Skeletal muscle satellite cell (primary cell): ENCODE measurements around the gene WDR75. TPM values are rescaled to one million over a fixed set of nuclear protein-coding genes. Genes with fewer than 3 reads are reported as not detected.

ENCODE experiments used
- H3K27me3 ChIP-seq: 2 replicates; pipeline ENCODE4 v1.7.0; 2013; ENCODE audit warnings: low read length; ENCODE audit not compliant: control insufficient read depth, insufficient read depth
- H3K36me3 ChIP-seq: 2 replicates; pipeline ENCODE4 v1.7.0; 2013; ENCODE audit warnings: mild to moderate bottlenecking, control low read depth, low read length; ENCODE audit not compliant: insufficient read depth
- H3K4me1 ChIP-seq: 2 replicates; pipeline ENCODE4 v1.7.0; 2013; ENCODE audit warnings: low read length; ENCODE audit not compliant: control insufficient read depth, insufficient read depth
- H3K4me2 ChIP-seq: 2 replicates; pipeline ENCODE4 v1.7.0; 2013; ENCODE audit warnings: mild to moderate bottlenecking, low read length
- H3K4me3 ChIP-seq: 2 replicates; pipeline ENCODE4 v1.7.0; 2013; ENCODE audit warnings: low read length
- H3K9ac ChIP-seq: 2 replicates; pipeline ENCODE4 v1.7.0; 2013; ENCODE audit warnings: mild to moderate bottlenecking, low read depth, low read length, moderate library complexity
- H3K9me3 ChIP-seq: replicated peaks from 2 replicates; pipeline ENCODE4 v1.7.0; 2013; ENCODE audit warnings: mild to moderate bottlenecking, control low read depth, low read length
- total RNA-seq: library from RNA; depleted of rRNA; stranded (reverse); fragments of >200 nt; gene quantifications from 2 replicates; pipeline ENCODE4 v1.2.3, GENCODE V29; 2012; rRNA removed

Gene WDR75
- total RNA-seq: 67.1 and 69.0 TPM in 2 replicates

DNA sequence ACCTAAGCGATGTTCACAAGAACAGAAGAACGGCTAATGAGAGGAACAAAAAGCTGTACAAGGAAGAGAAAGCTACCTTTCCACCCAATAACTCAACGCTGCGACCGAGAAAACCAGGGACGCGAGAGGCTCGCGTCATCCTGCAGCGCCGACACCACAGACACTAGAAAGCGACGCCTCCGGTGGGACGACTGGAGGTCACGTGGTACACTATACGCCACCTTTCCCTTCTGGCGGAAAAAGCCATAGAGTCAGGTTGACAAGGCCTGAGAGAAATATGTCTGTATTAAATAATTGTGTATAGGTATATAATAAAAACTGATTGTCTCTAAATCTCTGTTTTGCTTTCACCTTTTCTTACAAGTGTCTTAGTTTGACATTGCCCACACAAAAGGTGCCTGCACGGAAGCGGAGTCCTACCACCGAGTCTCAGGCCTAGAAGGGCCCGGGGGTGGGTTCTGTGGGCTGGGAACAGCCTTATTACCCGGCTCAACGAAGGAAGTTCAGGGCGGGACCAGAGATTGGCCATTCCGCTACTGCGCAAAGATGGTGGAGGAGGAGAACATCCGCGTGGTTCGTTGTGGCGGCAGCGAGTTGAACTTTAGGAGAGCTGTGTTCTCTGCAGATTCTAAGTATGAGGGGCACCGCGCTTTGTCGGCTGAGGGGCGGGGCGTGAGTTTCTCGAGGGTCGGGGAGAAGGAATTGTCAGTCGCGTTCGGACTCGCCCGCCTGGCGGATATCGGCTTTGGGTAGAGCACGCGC lies at the start of gene WDR75:
WDR75 (plus strand) TSS at position 528 of the 762 bp plus-strand sequence; CDS start at position 547, 19 bp downstream.
- Histone ChIP-seq H3K9me3 (no peaks in the 10 kb centered on the region), H3K4me1 (peaks cover 22% of the 10 kb centered on the region), H3K27me3 (no peaks in the 10 kb centered on the region)

GRCh38 chr2:189393440-189394111 lies 47.7 kb upstream of the WDR75 start:
- Histone ChIP-seq H3K4me1 (peaks cover 37% of the 10 kb centered on the region), H3K9me3 (peaks cover 5% of the 10 kb centered on the region), H3K36me3 (no peaks in the 10 kb centered on the region), H3K9ac (peak overlapping the region; percentile 35), H3K4me2 (peak overlapping the region; percentile 68), H3K4me3 (peak overlapping the region; percentile 22), H3K27me3 (no peaks in the 10 kb centered on the region)

More for the DNA sequence above, at the start of gene WDR75:
- Histone ChIP-seq H3K36me3 (peaks cover 7% of the 10 kb centered on the region), H3K4me2 (peak within 1 kb of the TSS; percentile 96), H3K9ac (peak within 1 kb of the TSS; percentile 88), H3K4me3 (peak within 1 kb of the TSS; percentile 74)

GRCh38 chr2:189394525-189394924 lies 46.7 kb upstream of the WDR75 start:
- Histone ChIP-seq H3K9ac (no peak overlapping the region), H3K4me2 (no peak overlapping the region), H3K27me3 (no peaks in the 10 kb centered on the region), H3K36me3 (no peaks in the 10 kb centered on the region), H3K4me3 (no peak overlapping the region), H3K4me1 (peaks cover 37% of the 10 kb centered on the region), H3K9me3 (peaks cover 5% of the 10 kb centered on the region)

DNA sequence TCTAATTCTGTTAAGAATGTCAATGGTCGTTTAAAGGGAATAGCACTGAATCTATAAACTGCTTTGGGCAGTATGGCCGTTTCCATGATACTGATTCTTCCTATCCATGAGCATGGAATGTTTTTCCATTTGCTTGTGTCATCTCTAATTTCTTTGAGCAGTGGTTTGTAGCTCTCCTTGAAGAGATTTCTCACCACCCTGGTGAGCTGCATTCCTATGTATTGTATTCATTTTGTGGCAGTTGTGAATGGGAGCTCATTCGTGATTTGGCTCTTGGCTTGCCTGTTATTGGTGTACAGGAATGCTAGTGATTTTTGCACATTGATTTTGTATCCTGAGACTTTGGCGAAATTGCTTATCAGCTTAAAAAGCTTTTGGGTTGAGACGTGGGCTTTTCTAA lies 38.3 kb upstream of the WDR75 start:
- Histone ChIP-seq H3K36me3 (no peaks in the 10 kb centered on the region), H3K27me3 (no peaks in the 10 kb centered on the region), H3K9me3 (no peaks in the 10 kb centered on the region), H3K4me1 (peaks cover 21% of the 10 kb centered on the region), H3K9ac (no peak overlapping the region), H3K4me2 (no peak overlapping the region), H3K4me3 (no peak overlapping the region)

DNA sequence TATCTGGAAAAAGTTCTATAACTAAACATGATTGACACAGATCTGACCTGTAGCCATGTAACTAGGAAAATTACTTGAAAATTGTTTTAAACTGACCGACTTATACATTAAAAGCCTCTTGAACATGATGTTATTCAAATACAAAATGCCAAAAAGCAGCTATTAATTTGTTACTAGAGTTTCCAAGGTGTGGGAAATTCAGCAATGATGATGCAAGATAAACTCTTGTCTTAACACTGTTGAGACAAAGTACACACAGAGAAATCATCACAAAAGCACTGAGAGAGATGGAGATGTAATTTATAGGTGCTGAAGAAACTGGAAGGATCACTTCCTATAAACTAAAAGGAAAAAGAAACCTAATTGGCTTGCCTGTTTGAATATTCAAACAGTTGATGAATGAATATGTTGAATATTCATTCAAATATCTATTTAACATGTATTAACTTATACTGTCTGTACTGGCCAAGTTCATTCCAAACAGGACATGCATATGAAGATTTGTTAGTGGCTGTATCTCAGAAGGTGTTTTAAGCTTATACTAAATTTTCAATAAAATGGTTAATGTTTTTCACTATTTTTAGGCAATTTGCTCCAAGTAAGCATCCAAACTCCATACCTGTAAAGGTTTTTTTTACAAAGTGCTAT lies 34.6 kb upstream of the WDR75 start:
- no peaks in the 10 kb centered on the region for H3K27me3 ChIP-seq
- no peaks in the 10 kb centered on the region for H3K36me3 ChIP-seq
- no peak overlapping the region for H3K4me3 ChIP-seq
- H3K9ac ChIP-seq: peak overlapping the region; percentile 78
- no peaks in the 10 kb centered on the region for H3K9me3 ChIP-seq
- peak overlapping the region; percentile 76 for H3K4me2 ChIP-seq
- peaks cover 56% of the 10 kb centered on the region for H3K4me1 ChIP-seq

DNA sequence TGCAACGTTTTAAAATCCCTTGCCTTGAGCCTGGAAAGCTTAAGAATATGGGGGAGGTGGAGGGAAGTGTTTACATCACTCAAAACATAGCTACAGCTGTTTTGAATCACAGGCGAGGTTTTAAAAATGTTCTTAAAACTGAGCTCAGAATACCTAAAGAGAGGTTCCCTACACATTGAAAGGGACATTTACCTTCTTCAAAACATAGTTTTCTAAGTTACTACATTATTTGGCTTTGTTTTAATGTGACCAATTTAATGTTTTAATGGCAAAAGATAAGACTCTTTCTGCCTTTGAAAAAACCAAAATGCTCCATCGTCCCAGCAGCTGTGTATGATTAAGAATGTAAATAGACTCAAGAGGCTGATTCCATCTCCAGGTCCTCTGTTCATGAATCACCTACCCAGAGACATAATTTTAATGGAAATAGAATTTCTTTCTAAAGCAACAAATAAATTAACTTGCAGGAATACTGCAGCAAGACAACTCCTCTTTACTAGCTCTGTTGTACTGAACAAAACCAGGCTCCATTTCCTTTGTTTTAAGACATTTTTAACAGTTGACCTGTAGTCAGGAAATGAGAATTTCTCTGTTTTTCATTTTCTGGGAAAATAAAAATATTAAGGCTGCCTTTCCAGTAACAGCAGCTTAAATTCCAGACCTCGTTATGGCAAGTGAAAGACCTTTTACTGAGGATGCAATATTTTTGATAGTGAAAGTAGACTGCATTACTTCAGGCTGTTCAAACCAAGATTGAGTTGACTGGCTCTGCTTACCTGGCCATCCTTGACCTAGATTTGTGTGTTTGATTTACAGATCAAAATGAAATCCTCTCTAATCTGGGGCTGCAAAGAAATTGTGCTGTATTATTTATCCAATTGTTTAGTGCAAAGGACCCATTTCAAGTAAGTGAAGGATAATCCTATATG lies 33.7 kb upstream of the WDR75 start:
- Histone ChIP-seq H3K9me3 (no peaks in the 10 kb centered on the region), H3K4me1 (peaks cover 63% of the 10 kb centered on the region), H3K36me3 (no peaks in the 10 kb centered on the region), H3K27me3 (no peaks in the 10 kb centered on the region), H3K4me2 (peak overlapping the region; percentile 76), H3K9ac (peak overlapping the region; percentile 78), H3K4me3 (peak overlapping the region; percentile 43)

DNA sequence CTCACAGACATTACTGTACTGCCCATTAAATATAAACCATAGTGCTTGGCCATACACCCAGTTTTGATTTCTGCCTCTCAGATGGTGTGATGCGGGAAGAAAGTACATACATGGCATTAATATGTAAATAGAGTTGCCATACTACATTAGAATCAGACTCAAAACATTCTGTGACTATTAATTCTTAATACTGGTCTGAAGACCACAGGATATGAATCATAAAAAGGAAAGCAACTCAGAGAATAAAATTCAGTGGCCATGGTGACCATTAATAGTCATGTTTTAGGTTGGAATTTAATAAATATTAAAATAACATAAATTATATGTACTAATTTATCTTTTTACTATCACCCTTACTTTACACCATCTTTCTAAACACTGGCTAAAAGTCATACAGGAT lies 33.0 kb upstream of the WDR75 start:
- Histone ChIP-seq H3K9me3 (no peaks in the 10 kb centered on the region), H3K36me3 (no peaks in the 10 kb centered on the region), H3K4me1 (peaks cover 67% of the 10 kb centered on the region), H3K27me3 (no peaks in the 10 kb centered on the region), H3K4me2 (peak overlapping the region; percentile 76), H3K4me3 (peak overlapping the region; percentile 43), H3K9ac (peak overlapping the region; percentile 78)

GRCh38 chr2:189409131-189409530 lies 32.1 kb upstream of the WDR75 start:
- Histone ChIP-seq H3K9me3 (no peaks in the 10 kb centered on the region), H3K4me1 (peaks cover 66% of the 10 kb centered on the region), H3K4me3 (no peak overlapping the region), H3K36me3 (no peaks in the 10 kb centered on the region), H3K4me2 (no peak overlapping the region), H3K9ac (peak overlapping the region; percentile 78), H3K27me3 (no peaks in the 10 kb centered on the region)

- Histone ChIP-seq H3K36me3 (no peaks in the 10 kb centered on the region), H3K4me3 (no peak overlapping the region), H3K27me3 (no peaks in the 10 kb centered on the region), H3K9me3 (no peaks in the 10 kb centered on the region), H3K4me1 (peaks cover 66% of the 10 kb centered on the region), H3K4me2 (no peak overlapping the region), H3K9ac (peak overlapping the region; percentile 50)
These were observed 31.6 kb upstream of the WDR75 start for GRCh38 chr2:189409647-189410046.

GRCh38 chr2:189411860-189412259 lies 29.4 kb upstream of the WDR75 start:
- no peaks in the 10 kb centered on the region for H3K9me3 ChIP-seq
- H3K4me2 ChIP-seq: peak overlapping the region; percentile 71
- H3K36me3 ChIP-seq: no peaks in the 10 kb centered on the region
- peak overlapping the region; percentile 82 for H3K9ac ChIP-seq
- H3K4me3 ChIP-seq: peak overlapping the region; percentile 33
- H3K27me3 ChIP-seq: no peaks in the 10 kb centered on the region
- peaks cover 59% of the 10 kb centered on the region for H3K4me1 ChIP-seq
